Activated CD8-positive, alpha-beta memory T cell treated with anti-CD3 and anti-CD28 coated beads, Interleukin-2, amount 10 ng/mL, durations not matched to agents 7 days and 5 days (primary cell): ENCODE results near the gene ST6GALNAC4. TPM values are rescaled to one million over a fixed set of nuclear protein-coding genes. Genes with fewer than 3 reads are reported as not detected.

Source experiments
- ATAC-seq: fragments of 150-1000 bp; cut with Tn5 transposase; one replicate; pipeline ENCODE4 v1.10.0; 2021; ENCODE audit warnings: moderate library complexity
- CTCF ChIA-PET: fragments of 350-600 bp; sonication (Branson Sonifier 250); formaldehyde crosslinking; loops from one replicate; lab custom pipeline; 2021; ENCODE audit warnings: antibody characterized with exemption; lab: Charles Lee
- DNase-seq: peaks from one replicate; pipeline ENCODE4 v3.0.0-alpha.2; 2020
- H3K27ac Mint-ChIP-seq: one replicate; pipeline ENCODE4 v1.8.0; 2021; ENCODE audit warnings: mild to moderate bottlenecking, mixed read lengths
- H3K27me3 Mint-ChIP-seq: one replicate; pipeline ENCODE4 v1.8.0; 2021; ENCODE audit warnings: mixed read lengths
- H3K36me3 Mint-ChIP-seq: one replicate; pipeline ENCODE4 v1.8.0; 2021; ENCODE audit warnings: mild to moderate bottlenecking, mixed read lengths
- H3K4me1 Mint-ChIP-seq: one replicate; pipeline ENCODE4 v1.8.0; 2021; ENCODE audit warnings: mixed read lengths
- H3K4me3 Mint-ChIP-seq: one replicate; pipeline ENCODE4 v1.8.0; 2021; ENCODE audit warnings: mild to moderate bottlenecking, moderate library complexity, mixed read lengths
- H3K9me3 Mint-ChIP-seq: one replicate; pipeline ENCODE4 v1.8.0; 2022; ENCODE audit warnings: low read depth, mixed read lengths
- total RNA-seq, 2 experiments: library from RNA; stranded (reverse); gene quantifications; one replicate each; pipeline ENCODE4 v1.2.3, GENCODE V29; 2021

The ST6GALNAC4 gene
- total RNA-seq, 2 experiments from 2014 or later: 64.7 to 71.4 TPM

GRCh38 chr9:127912882-127913281 is 4.0 kb downstream of the ST6GALNAC4 start:
- H3K27ac Mint-ChIP-seq: peak overlapping the region; percentile 98
- H3K4me3 Mint-ChIP-seq: no peak overlapping the region
- H3K36me3 Mint-ChIP-seq: peaks cover 34% of the 10 kb centered on the region

GRCh38 chr9:127912296-127912695 is 4.5 kb downstream of the ST6GALNAC4 start:
- ATAC-seq (no peak), DNase-seq (no peak)
- H3K4me3 Mint-ChIP-seq: no peak overlapping the region
- H3K9me3 Mint-ChIP-seq: no peaks in the 10 kb centered on the region
- peaks cover 36% of the 10 kb centered on the region for H3K36me3 Mint-ChIP-seq
- peaks cover 65% of the 10 kb centered on the region for H3K4me1 Mint-ChIP-seq
- CTCF ChIA-PET: interaction anchor here (1.0 to 1.5 kb wide), 3 partner anchors 8 to 177 kb away, joined by 3 to 5 read pairs (median 4); partner anchors contain the start of gene TOR2A
- no peaks in the 10 kb centered on the region for H3K27me3 Mint-ChIP-seq
- peak overlapping the region; percentile 98 for H3K27ac Mint-ChIP-seq

More at GRCh38 chr9:127912882-127913281, 4.0 kb downstream of the ST6GALNAC4 start:
- Mint-ChIP-seq H3K4me1 (peaks cover 67% of the 10 kb centered on the region), H3K27me3 (no peaks in the 10 kb centered on the region), H3K9me3 (no peaks in the 10 kb centered on the region)
- CTCF ChIA-PET: interaction anchor here (0.6 to 1.5 kb wide), 3 partner anchors 9 to 1035 kb away, joined by 3 to 5 read pairs (median 4); no protein-coding TSS in a partner anchor
- ATAC-seq: no peak
- no peak for DNase-seq

GRCh38 chr9:127910613-127911205 is 6.1 kb downstream of the ST6GALNAC4 start:
- Mint-ChIP-seq H3K4me1 (peaks cover 72% of the 10 kb centered on the region), H3K27me3 (no peaks in the 10 kb centered on the region), H3K36me3 (peaks cover 36% of the 10 kb centered on the region), H3K27ac (peak overlapping the region; percentile 98), H3K9me3 (no peaks in the 10 kb centered on the region), H3K4me3 (peak overlapping the region; percentile 55)
- ATAC-seq: no peak
- CTCF ChIA-PET: interaction anchor here (0.6 to 2.7 kb wide), 14 partner anchors 9 to 301 kb away, joined by 3 to 13 read pairs (median 4); partner anchors contain the start of genes CDK9, SH2D3C and TOR2A
- peak; percentile 40 for DNase-seq

GRCh38 chr9:127909839-127910273 is 7.0 kb downstream of the ST6GALNAC4 start:
- H3K9me3 Mint-ChIP-seq: no peaks in the 10 kb centered on the region
- H3K36me3 Mint-ChIP-seq: peaks cover 38% of the 10 kb centered on the region
- ATAC-seq (no peak), DNase-seq (no peak)
- no peak overlapping the region for H3K4me3 Mint-ChIP-seq
- CTCF ChIA-PET: interaction anchor here (0.7 to 2.7 kb wide), 10 partner anchors 10 to 175 kb away, joined by 3 to 13 read pairs (median 4); partner anchors contain the start of genes CDK9, SH2D3C and TOR2A
- no peaks in the 10 kb centered on the region for H3K27me3 Mint-ChIP-seq
- peaks cover 72% of the 10 kb centered on the region for H3K4me1 Mint-ChIP-seq
- H3K27ac Mint-ChIP-seq: no peak overlapping the region

- H3K36me3 Mint-ChIP-seq: peaks cover 42% of the 10 kb centered on the region
Observed at GRCh38 chr9:127908660-127908926, 8.2 kb downstream of the ST6GALNAC4 start.

GRCh38 chr9:127907867-127908659 is 8.8 kb downstream of the ST6GALNAC4 start:
- no peaks in the 10 kb centered on the region for H3K9me3 Mint-ChIP-seq
- peaks cover 73% of the 10 kb centered on the region for H3K4me1 Mint-ChIP-seq
- peak overlapping the region; percentile 77 for H3K27ac Mint-ChIP-seq
- DNase-seq: no peak
- peaks cover 41% of the 10 kb centered on the region for H3K36me3 Mint-ChIP-seq
- CTCF ChIA-PET: interaction anchor here (6.7 kb wide), 1 partner anchor 13 kb away, joined by 34 read pairs; no protein-coding TSS in a partner anchor
- no peak for ATAC-seq
- no peak overlapping the region for H3K4me3 Mint-ChIP-seq
- no peaks in the 10 kb centered on the region for H3K27me3 Mint-ChIP-seq

More at GRCh38 chr9:127908660-127908926, 8.2 kb downstream of the ST6GALNAC4 start:
- Mint-ChIP-seq H3K27ac (no peak overlapping the region), H3K27me3 (no peaks in the 10 kb centered on the region), H3K9me3 (no peaks in the 10 kb centered on the region), H3K4me3 (no peak overlapping the region), H3K4me1 (peaks cover 71% of the 10 kb centered on the region)
- CTCF ChIA-PET: no interaction called here
- DNase-seq (no peak), ATAC-seq (no peak)

GRCh38 chr9:127905788-127906191 is 11.1 kb downstream of the ST6GALNAC4 start:
- ATAC-seq: peak; percentile 42
- peaks cover 25% of the 10 kb centered on the region for H3K36me3 Mint-ChIP-seq
- no peaks in the 10 kb centered on the region for H3K9me3 Mint-ChIP-seq
- H3K4me1 Mint-ChIP-seq: peaks cover 60% of the 10 kb centered on the region
- CTCF ChIA-PET: interaction anchor here (0.6 to 6.7 kb wide), 11 partner anchors 10 to 171 kb away, joined by 3 to 34 read pairs (median 4); partner anchors contain the start of genes CDK9 and TOR2A
- H3K4me3 Mint-ChIP-seq: peak overlapping the region; percentile 83
- peak overlapping the region; percentile 100 for H3K27ac Mint-ChIP-seq
- H3K27me3 Mint-ChIP-seq: no peaks in the 10 kb centered on the region
- DNase-seq: peak; percentile 81

- no peaks in the 10 kb centered on the region for H3K9me3 Mint-ChIP-seq
- peak overlapping the region; percentile 83 for H3K4me3 Mint-ChIP-seq
- H3K27me3 Mint-ChIP-seq: no peaks in the 10 kb centered on the region
- H3K27ac Mint-ChIP-seq: peak overlapping the region; percentile 100
- ATAC-seq: peak; percentile 55
- peak; percentile 86 for DNase-seq
- CTCF ChIA-PET: interaction anchor here (0.6 to 6.7 kb wide), 15 partner anchors 8 to 170 kb away, joined by 3 to 34 read pairs (median 4); partner anchors contain the start of genes CDK9 and TOR2A
- H3K4me1 Mint-ChIP-seq: peaks cover 54% of the 10 kb centered on the region
- peaks cover 23% of the 10 kb centered on the region for H3K36me3 Mint-ChIP-seq
Observed at GRCh38 chr9:127905004-127905728, 11.7 kb downstream of the ST6GALNAC4 start.

- DNase-seq (no peak), ATAC-seq (peak; percentile 10)
- Mint-ChIP-seq H3K27me3 (no peaks in the 10 kb centered on the region), H3K4me1 (peaks cover 55% of the 10 kb centered on the region), H3K27ac (peak overlapping the region; percentile 100), H3K9me3 (no peaks in the 10 kb centered on the region), H3K4me3 (peak overlapping the region; percentile 83), H3K36me3 (peaks cover 22% of the 10 kb centered on the region)
- CTCF ChIA-PET: interaction anchor here (0.9 to 6.7 kb wide), 11 partner anchors 8 to 172 kb away, joined by 3 to 34 read pairs (median 4); partner anchors contain the start of genes FPGS and TOR2A
Observed at GRCh38 chr9:127904561-127905003, 12.3 kb downstream of the ST6GALNAC4 start.

GRCh38 chr9:127903557-127904475 is 13.0 kb downstream of the ST6GALNAC4 start:
- Mint-ChIP-seq H3K27me3 (no peaks in the 10 kb centered on the region), H3K27ac (peak overlapping the region; percentile 100), H3K4me1 (peaks cover 54% of the 10 kb centered on the region), H3K9me3 (no peaks in the 10 kb centered on the region), H3K4me3 (peak overlapping the region; percentile 83), H3K36me3 (peaks cover 20% of the 10 kb centered on the region)
- CTCF ChIA-PET: interaction anchor here (0.9 to 6.7 kb wide), 10 partner anchors 9 to 171 kb away, joined by 4 to 34 read pairs (median 6); partner anchors contain the start of genes FPGS, ST6GALNAC4 and TOR2A
- DNase-seq (peak; percentile 97), ATAC-seq (peak; percentile 48)

- peak; percentile 79 for DNase-seq
- H3K4me3 Mint-ChIP-seq: peak within 1 kb of the TSS; percentile 80
- CTCF ChIA-PET: interaction anchor here (0.6 to 2.1 kb wide), 12 partner anchors 8 to 142 kb away, joined by 3 to 7 read pairs (median 4); partner anchors contain the start of gene ST6GALNAC4
- H3K36me3 Mint-ChIP-seq: peaks cover 35% of the 10 kb centered on the region
- H3K9me3 Mint-ChIP-seq: no peaks in the 10 kb centered on the region
- H3K4me1 Mint-ChIP-seq: peaks cover 40% of the 10 kb centered on the region
- H3K27me3 Mint-ChIP-seq: no peaks in the 10 kb centered on the region
- H3K27ac Mint-ChIP-seq: peak within 1 kb of the TSS; percentile 78
- peak; percentile 80 for ATAC-seq
Observed at GRCh38 chr9:127899128-127899943, 17.5 kb downstream of the ST6GALNAC4 start, which contains the start of gene ST6GALNAC6. Gene ST6GALNAC6 (minus strand): TSS chr9:127899603. CDS start chr9:127897981, 1,622 bp downstream.
